SU-DHL-6 (cell line): ENCODE data around the gene NPY5R.

Experiments
- H2AFZ ChIP-seq: fragments of 200-600 bp; sonication (generic); 2 replicates; pipeline ENCODE4 v1.6.1; 2014; ENCODE audit warnings: low read depth, mild to moderate bottlenecking, moderate library complexity, mixed read lengths, antibody characterized with exemption, low read length; ENCODE audit not compliant: severe bottlenecking
- H3F3A ChIP-seq: fragments of 200-600 bp; shearing (Covaris generic); 2 replicates; pipeline ENCODE4 v1.6.0; 2016; ENCODE audit warnings: antibody characterized with exemption, mild to moderate bottlenecking; ENCODE audit not compliant: insufficient read depth
- H3K27ac ChIP-seq: fragments of 200-600 bp; sonication (generic); 2 replicates; pipeline ENCODE4 v1.5.1; 2016; ENCODE audit warnings: low read depth, mild to moderate bottlenecking, low read length, moderate library complexity, mixed read lengths
- H3K27me3 ChIP-seq: fragments of 200-600 bp; sonication (generic), shearing (Covaris generic); 2 replicates; pipeline ENCODE4 v1.6.0; 2014; ENCODE audit warnings: mild to moderate bottlenecking, low read length
- H3K36me3 ChIP-seq: fragments of 200-600 bp; sonication (generic); 2 replicates; pipeline ENCODE4 v1.6.1; 2014; ENCODE audit warnings: mild to moderate bottlenecking, low read length, mixed read lengths
- H3K4me2 ChIP-seq: fragments of 300-600, 200-600 bp; shearing (Covaris generic), sonication (generic); 2 replicates; pipeline ENCODE4 v1.6.0; 2014; ENCODE audit warnings: low read length, low read depth, mild to moderate bottlenecking; ENCODE audit not compliant: poor library complexity, severe bottlenecking
- H3K4me3 ChIP-seq: fragments of 200-600 bp; sonication (generic); 2 replicates; pipeline ENCODE4 v1.5.1; 2014; ENCODE audit warnings: antibody characterized with exemption, low read length, mild to moderate bottlenecking, mixed read lengths; ENCODE audit not compliant: insufficient read depth, poor library complexity, severe bottlenecking
- H3K79me2 ChIP-seq: fragments of 200-600 bp; sonication (generic); 2 replicates; pipeline ENCODE4 v1.6.1; 2014; ENCODE audit warnings: mild to moderate bottlenecking, low read length, moderate library complexity; ENCODE audit not compliant: insufficient read depth
- H3K9ac ChIP-seq: fragments of 200-600 bp; sonication (generic); 2 replicates; pipeline ENCODE4 v1.7.0; 2014; ENCODE audit warnings: mild to moderate bottlenecking, low read length
- H3K9me2 ChIP-seq: fragments of 200-600 bp; sonication (generic); replicated peaks from 2 replicates; pipeline ENCODE4 v1.6.1; 2014; ENCODE audit warnings: low read length; ENCODE audit not compliant: insufficient read depth
- H3K9me3 ChIP-seq: fragments of 200-600 bp; sonication (generic); 2 replicates; pipeline ENCODE4 v1.6.1; 2014; ENCODE audit warnings: low read length, mixed read lengths; ENCODE audit not compliant: insufficient read depth
- H4K20me1 ChIP-seq: fragments of 200-600 bp; sonication (generic); 2 replicates; pipeline ENCODE4 v1.6.1; 2014; ENCODE audit warnings: low read depth, mild to moderate bottlenecking, antibody characterized with exemption, low read length, moderate library complexity, mixed read lengths
- CTCF ChIP-seq: fragments of 200-600 bp; sonication (generic); IDR thresholded peaks from one replicate; pipeline ENCODE4 v1.5.1; 2017; ENCODE audit warnings: antibody characterized with exemption, mild to moderate bottlenecking, low read length, moderate library complexity; ENCODE audit not compliant: insufficient read depth, poor library complexity, severe bottlenecking
- EZH2phosphoT487 ChIP-seq: fragments of 200-600 bp; sonication (generic), shearing (Covaris generic); conservative IDR thresholded peaks from 2 replicates; pipeline ENCODE4 v1.6.1; 2018; ENCODE audit warnings: mild to moderate bottlenecking, antibody characterized with exemption, low read length, moderate library complexity, mixed read lengths

The NPY5R gene

GRCh38 chr4:163335384-163335783 lies 8.3 kb upstream of the NPY5R start:
- H3K9me2 ChIP-seq, result no peaks in the 10 kb centered on the region
- no peaks in the 10 kb centered on the region for H3K9me3 ChIP-seq
- H3K9ac ChIP-seq, result no peak overlapping the region
- H3K27ac ChIP-seq, result no peak overlapping the region
- no peaks in the 10 kb centered on the region for H3K36me3 ChIP-seq
- no peak overlapping the region for H3K4me2 ChIP-seq
- no peak overlapping the region for H3K4me3 ChIP-seq
- no peaks in the 10 kb centered on the region for H3F3A ChIP-seq
- no peak for TF ChIP-seq CTCF
- no peak for TF ChIP-seq EZH2phosphoT487
- H3K79me2 ChIP-seq, result no peaks in the 10 kb centered on the region
- no peaks in the 10 kb centered on the region for H3K27me3 ChIP-seq
- no peak overlapping the region for H2AFZ ChIP-seq
- no peaks in the 10 kb centered on the region for H4K20me1 ChIP-seq

DNA sequence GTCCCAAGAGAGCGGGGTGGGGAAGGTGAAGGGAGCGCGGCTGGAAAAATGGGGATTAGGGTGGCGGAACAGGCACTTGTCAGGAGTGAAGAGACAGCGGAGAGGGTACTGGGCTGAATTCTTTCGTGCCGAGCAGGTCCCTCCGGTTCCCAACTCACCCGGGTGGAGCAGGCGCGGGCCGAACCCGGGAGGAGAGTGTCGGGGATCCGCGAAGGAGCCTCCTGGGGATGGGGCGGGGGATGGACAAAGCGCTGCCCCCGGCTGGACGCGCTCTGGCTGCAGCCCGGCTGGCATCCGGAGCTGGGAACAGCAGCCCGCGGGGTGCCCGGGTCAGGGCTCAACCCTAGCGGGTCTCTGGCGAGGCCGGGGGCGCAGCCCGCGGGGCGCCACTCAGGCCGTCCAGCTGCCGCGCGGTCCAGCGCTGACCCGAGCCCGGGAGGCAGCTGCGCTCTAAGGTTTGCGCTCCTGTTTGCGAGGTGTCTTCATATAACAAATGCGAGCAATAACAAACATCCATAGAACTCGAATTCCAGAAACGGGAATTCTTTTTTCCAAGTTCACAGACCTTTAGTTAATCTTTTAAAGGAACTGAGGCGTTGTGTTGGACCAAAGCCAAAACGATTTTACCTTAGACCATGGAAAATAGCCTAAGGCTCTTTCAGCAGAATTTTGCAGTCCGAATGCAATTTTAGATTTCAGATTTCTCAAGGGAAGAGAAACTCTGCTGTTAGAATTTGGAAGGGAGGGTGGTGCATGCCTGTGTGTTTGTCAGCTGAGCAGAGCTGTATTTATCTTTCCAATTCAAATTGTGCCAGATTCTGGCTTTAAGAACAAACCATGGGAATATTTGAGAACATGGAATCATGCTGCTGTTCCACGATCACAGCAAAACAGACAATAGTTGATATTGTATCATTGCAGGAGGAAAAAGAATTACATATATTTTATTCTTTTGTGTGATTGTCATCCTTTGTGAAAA lies 744 bp downstream of the NPY5R start:
- Histone ChIP-seq H3K4me3 (no peak overlapping the region), H3K79me2 (no peaks in the 10 kb centered on the region), H3K9ac (no peak overlapping the region)

DNA sequence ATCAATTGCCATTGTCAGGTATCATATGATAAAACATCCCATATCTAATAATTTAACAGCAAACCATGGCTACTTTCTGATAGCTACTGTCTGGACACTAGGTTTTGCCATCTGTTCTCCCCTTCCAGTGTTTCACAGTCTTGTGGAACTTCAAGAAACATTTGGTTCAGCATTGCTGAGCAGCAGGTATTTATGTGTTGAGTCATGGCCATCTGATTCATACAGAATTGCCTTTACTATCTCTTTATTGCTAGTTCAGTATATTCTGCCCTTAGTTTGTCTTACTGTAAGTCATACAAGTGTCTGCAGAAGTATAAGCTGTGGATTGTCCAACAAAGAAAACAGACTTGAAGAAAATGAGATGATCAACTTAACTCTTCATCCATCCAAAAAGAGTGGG lies 7.0 kb downstream of the NPY5R start:
- H3K9ac ChIP-seq, result no peak overlapping the region

More for the DNA sequence above, 744 bp downstream of the NPY5R start:
- no peaks in the 10 kb centered on the region for H4K20me1 ChIP-seq
- no peak overlapping the region for H3K4me2 ChIP-seq
- no peaks in the 10 kb centered on the region for H3F3A ChIP-seq
- H3K9me2 ChIP-seq, result no peaks in the 10 kb centered on the region
- no peak overlapping the region for H3K27ac ChIP-seq
- no peaks in the 10 kb centered on the region for H3K36me3 ChIP-seq
- H3K27me3 ChIP-seq, result no peaks in the 10 kb centered on the region
- H2AFZ ChIP-seq, result no peak overlapping the region
- TF ChIP-seq CTCF, result no peak
- no peak for TF ChIP-seq EZH2phosphoT487
- no peaks in the 10 kb centered on the region for H3K9me3 ChIP-seq

More for the DNA sequence above, 7.0 kb downstream of the NPY5R start:
- Histone ChIP-seq H3K27me3 (no peaks in the 10 kb centered on the region), H2AFZ (no peak overlapping the region), H3K79me2 (no peaks in the 10 kb centered on the region), H3K4me2 (no peak overlapping the region), H4K20me1 (no peaks in the 10 kb centered on the region), H3K9me3 (no peaks in the 10 kb centered on the region), H3K27ac (no peak overlapping the region), H3K4me3 (no peak overlapping the region), H3K36me3 (no peaks in the 10 kb centered on the region), H3F3A (no peaks in the 10 kb centered on the region), H3K9me2 (no peaks in the 10 kb centered on the region)
- TF ChIP-seq CTCF (no peak), EZH2phosphoT487 (no peak)
